ENCODE results near the gene CTRB2.

Gene CTRB2

DNA sequence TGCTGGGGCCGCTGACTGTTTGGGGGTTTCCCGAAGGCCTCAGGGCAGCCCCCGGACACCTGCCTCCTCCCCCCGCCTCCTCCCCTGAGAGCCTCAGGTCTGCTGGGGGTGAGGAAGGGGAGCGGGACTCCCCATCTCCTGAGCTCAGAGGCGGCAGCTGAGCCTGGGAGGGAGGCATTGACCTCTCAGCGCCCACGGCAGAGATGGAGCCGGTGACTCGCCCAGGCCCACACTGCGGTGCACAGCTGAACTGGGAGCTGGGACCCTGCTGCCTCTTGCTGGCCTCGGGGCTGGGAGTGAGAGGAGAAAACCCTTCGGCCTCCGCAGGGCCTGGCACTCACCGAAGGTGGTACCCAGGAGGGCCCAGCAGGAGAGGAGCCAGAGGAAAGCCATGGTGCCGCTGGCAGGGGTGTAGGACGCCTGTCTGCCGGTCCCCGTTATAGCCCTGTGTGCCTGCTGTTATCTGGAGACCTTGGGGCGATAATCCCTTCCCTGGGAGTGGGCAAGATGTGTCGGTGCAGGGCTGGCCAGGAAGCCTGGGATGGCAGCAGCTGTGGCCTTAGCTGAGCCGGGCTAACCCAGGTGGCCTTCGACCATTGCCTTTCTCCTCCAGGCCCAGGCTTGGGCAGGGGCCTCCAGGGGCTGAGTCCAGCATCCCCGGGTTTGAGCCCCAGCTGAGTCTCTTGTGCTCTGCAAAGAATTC, at the start of gene CTRB2:
Gene CTRB2, minus strand, starts transcription at position 413 of the 703 bp plus-strand sequence. Its CDS starts 20 bp downstream, at position 393.
- Mint-ChIP-seq H3K9me3 (no peaks in the 10 kb centered on the region), H3K27me3 (peaks cover 56% of the 10 kb centered on the region), H3K4me1 (peaks cover 8% of the 10 kb centered on the region), H3K36me3 (no peaks in the 10 kb centered on the region), H3K4me3 (no peak within 1 kb of the TSS), H3K27ac (no peak within 1 kb of the TSS)
- ATAC-seq = peak; percentile 55

DNA sequence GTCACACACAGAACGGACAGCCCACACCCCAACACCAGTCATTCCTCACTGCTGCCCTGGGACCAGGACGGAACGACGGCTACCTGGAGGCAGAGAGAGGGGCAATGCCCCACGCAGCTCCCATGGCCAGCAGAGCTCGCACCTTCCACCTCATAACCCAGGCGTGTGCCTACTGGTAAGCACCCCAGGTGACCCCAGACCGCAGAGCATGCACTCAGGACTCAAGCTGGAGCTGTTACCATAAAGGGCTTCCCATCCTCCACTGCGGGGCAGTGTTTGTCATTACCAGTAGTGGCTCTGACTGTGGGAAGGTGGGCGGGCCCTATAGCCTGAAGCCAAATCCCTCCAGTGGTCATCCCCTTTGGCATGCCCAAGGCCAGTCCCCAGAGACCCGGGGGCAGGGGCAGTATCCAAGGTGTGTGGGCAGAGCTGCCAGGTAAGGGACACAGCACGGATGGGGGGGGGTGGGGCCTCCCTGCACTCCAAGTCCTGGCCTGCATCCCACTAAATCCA, 49.2 kb upstream of the CTRB2 start:
- H3K36me3 Mint-ChIP-seq = no peaks in the 10 kb centered on the region
- no peak for ATAC-seq
- no peak overlapping the region for H3K27ac Mint-ChIP-seq
- peaks cover 88% of the 10 kb centered on the region for H3K27me3 Mint-ChIP-seq
- H3K9me3 Mint-ChIP-seq = no peaks in the 10 kb centered on the region
- H3K4me1 Mint-ChIP-seq = peaks cover 8% of the 10 kb centered on the region
- H3K4me3 Mint-ChIP-seq = no peak overlapping the region

DNA sequence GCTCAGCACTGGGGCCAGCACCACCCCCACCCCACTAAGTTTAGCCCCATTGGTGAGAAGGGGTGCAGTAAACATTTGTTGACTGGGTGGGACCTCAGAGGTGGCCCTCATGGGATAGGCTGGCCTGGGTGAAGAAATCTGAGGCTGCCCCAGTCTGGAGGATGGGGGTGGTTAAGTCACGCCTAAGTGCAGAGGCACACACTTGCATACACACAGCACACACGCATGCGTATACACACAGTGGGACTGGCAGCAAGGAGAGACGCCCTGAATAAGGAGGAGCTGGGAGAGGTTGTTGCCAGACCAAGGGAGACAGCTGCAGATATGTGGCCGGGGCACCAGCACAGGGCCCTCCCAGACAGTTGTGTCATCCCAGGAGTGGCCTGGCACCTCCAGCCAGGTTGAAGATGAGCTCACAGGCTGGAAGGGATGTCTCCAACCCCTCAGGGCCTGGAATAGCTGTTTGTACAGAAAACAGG, 47.4 kb upstream of the CTRB2 start:
- H3K9me3 Mint-ChIP-seq = no peaks in the 10 kb centered on the region
- H3K4me1 Mint-ChIP-seq = peaks cover 17% of the 10 kb centered on the region
- no peaks in the 10 kb centered on the region for H3K36me3 Mint-ChIP-seq
- no peak for ATAC-seq
- no peak overlapping the region for H3K4me3 Mint-ChIP-seq
- H3K27ac Mint-ChIP-seq = no peak overlapping the region
- peaks cover 95% of the 10 kb centered on the region for H3K27me3 Mint-ChIP-seq

DNA sequence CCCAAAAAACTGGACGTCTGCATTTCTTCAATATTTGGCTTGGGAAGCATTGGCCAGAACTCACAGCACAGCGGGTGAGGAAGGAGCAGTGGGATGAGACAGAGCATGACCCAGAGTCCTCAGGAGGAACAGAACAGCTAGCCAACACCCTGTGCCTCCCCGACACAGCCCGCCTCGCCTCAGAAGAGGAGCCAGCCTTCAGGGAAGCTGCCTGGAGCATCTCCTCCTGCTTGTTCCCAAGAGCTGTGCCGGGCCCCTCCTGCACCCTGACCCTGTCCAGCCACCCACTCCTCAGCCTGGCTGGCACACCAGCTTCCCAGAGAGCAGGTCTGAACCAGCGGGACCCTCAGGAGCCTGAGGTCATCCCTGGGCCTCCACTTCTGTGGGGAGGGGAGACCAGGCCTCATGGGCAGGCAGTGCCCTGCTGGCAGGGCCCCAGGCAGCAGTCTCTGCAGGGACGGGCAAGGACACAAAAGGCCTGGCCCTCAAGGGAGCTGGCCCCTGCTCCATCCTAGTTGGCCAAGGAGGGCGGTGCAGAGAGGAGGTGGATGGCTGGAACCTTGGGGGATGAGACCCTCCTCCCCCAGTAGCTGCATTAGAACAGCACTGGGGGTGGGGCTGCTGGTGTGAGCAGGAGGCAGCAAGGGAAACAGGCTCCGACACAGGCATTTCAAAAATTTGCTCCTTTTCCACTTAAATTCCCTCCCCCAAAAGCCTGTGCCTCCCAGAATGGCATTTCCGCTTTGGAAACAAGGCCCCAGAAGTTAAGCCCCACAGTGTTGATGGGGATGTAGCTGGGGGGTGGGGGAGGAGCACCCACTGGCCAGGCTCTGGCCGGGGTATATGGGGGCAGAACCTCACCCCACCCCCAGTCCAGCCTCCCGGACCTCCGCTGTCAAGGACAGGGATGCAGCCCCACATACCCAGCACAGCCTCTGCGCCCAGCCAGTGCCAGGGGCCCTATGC, 46.3 kb upstream of the CTRB2 start:
- no peak overlapping the region for H3K4me3 Mint-ChIP-seq
- peaks cover 95% of the 10 kb centered on the region for H3K27me3 Mint-ChIP-seq
- H3K27ac Mint-ChIP-seq = no peak overlapping the region
- no peak for ATAC-seq
- no peaks in the 10 kb centered on the region for H3K9me3 Mint-ChIP-seq
- peaks cover 23% of the 10 kb centered on the region for H3K4me1 Mint-ChIP-seq
- no peaks in the 10 kb centered on the region for H3K36me3 Mint-ChIP-seq

DNA sequence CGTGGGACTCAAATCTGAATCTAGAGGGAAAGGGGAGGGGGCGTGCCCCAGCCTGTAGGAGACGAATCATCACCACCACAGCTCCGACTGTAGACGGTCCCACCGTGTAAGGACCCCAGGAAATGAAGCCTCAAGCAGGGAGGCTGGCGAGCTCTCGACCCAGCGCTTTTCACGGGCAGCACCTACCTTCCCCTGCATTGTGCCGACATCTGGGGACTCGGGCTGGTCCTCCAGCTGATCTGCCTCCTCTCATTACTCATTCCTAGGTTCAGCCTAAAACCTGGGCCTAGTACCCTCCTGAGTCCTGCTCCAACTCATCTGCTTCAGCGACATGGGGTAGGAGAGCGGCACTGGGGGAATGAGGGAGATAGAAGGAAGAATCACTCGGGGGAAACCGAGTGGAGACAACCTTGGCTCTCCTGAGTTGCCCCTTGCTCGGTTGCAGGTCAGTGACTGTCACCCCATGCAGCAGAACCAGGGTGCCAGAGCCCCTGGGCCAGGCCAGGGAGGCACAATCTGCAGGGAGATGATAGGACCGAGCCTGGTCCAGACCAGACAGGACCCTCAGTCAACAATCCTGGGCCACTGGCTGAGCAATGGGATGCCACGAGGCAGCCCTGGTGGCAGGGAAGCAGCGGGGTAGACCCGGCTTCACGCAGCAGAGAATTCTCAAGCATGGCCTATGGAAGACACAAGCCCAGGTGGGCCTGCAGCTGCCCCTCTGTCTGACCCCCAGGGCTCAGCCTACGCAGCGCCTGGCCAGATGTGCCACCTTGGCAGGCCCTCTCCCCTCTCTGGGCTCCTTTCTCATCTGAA, 45.3 kb upstream of the CTRB2 start:
- H3K4me3 Mint-ChIP-seq = peak overlapping the region; percentile 76
- peaks cover 95% of the 10 kb centered on the region for H3K27me3 Mint-ChIP-seq
- H3K4me1 Mint-ChIP-seq = peaks cover 23% of the 10 kb centered on the region
- no peaks in the 10 kb centered on the region for H3K36me3 Mint-ChIP-seq
- no peak overlapping the region for H3K27ac Mint-ChIP-seq
- ATAC-seq = no peak
- no peaks in the 10 kb centered on the region for H3K9me3 Mint-ChIP-seq

DNA sequence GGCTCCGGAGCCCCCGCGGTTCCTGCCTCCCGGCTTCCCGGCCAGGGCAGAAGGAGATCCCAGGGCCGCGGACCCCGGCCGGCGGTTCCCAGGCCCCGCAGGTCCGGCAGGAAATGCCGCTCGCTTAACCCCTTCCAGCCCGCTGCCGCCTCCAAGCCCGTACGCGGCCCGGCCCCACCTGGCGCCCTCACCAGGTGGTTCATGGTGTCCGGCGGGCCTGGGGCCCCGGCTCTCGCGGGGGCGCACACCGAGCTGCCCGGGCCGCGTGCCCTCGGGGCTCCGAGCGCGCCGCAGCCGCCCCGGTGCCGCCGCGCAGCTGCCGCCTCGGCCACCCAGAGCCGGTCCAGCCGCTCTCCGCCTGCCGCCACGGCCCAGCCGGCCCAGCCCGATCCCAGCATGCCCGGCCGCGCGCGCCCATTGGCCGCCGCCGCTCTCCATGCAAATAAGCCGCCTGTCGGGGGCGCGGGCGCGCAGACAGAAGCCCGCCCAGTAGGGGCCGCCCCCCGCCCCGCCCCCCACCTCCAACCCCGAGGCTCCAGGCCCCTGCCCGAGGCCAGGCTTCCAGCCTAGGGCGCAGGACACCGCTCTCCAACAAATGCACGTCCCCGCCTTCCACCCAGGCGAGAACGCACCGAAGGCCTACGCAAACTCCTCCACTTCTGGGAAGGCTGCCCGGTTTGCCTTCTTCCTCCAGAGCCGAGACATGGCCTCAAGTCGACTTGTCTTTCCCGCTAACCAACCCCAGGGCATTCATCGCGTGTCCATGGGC, 44.5 kb upstream of the CTRB2 start, which contains the start of gene BCAR1:
Gene BCAR1, minus strand, starts transcription at position 345 of the 769 bp plus-strand sequence. Its CDS starts 142 bp downstream, at position 203.
- Mint-ChIP-seq H3K9me3 (no peaks in the 10 kb centered on the region), H3K27ac (no peak within 1 kb of the TSS), H3K4me1 (peaks cover 23% of the 10 kb centered on the region), H3K36me3 (no peaks in the 10 kb centered on the region), H3K4me3 (peak within 1 kb of the TSS; percentile 76), H3K27me3 (peaks cover 95% of the 10 kb centered on the region)
- ATAC-seq = peak; percentile 5

DNA sequence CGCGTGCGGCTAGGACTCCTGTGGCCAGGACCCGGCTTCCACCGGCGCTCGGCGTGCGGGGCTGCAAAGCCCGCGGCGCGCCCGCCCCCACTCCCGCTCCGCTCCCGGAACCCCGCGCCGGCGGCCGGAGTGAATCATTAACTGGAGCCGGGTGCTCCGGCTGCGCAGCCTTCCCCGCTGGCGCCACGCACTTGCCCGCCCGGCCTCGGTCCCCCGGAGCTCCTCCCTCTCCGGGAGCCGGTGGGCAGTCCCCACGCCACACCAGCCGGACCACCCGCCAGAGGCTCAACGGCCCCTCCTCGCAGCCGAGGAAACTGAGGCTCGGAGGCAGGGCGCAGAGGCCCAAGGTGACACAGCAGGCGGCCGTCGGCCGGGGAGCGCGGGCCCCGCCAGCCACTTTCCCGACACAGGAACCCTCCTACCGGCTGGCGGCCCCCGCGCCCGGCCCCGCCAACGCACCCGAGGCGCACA, 43.9 kb upstream of the CTRB2 start:
- Mint-ChIP-seq H3K4me3 (no peak overlapping the region), H3K36me3 (no peaks in the 10 kb centered on the region), H3K9me3 (no peaks in the 10 kb centered on the region), H3K4me1 (peaks cover 23% of the 10 kb centered on the region), H3K27me3 (peaks cover 96% of the 10 kb centered on the region), H3K27ac (no peak overlapping the region)
- ATAC-seq = no peak

DNA sequence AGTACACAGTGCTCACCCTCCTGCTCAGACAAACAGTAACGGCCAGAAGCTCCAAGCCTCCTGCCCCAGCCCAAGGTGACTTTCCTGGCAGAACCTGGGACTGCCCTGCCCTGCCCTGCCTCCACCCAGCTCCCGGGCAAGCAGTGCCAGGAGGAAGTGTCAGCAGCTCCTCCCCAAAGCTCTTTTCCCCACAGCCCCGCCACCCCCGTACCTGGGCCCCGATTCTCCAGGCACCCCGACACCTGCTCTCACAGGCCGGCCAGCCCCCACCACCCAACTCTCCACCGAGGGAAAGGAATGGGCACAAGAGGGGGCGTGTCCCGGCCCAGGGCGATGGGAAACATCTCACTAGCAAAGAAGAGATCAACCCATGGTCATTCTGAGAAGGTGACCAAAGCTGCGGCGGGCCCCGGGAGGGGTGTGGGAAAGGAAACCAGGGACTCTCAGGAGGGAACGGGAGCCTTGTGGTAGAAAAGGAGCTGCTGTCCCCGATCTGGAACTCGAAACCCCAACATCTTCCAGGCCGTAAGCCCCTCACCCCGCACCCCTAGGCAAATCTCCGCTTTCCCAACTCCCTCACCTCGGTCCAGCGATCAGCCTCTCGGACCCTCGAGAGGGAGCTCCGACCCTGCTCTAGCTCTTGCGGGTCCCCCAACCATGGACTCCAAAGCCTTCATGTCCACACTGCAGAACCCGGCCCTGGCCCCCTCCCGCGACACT, 43.3 kb upstream of the CTRB2 start:
- no peak for ATAC-seq
- Mint-ChIP-seq H3K36me3 (no peaks in the 10 kb centered on the region), H3K4me1 (peaks cover 23% of the 10 kb centered on the region), H3K4me3 (peak overlapping the region; percentile 32), H3K9me3 (no peaks in the 10 kb centered on the region), H3K27ac (no peak overlapping the region), H3K27me3 (peaks cover 96% of the 10 kb centered on the region)

DNA sequence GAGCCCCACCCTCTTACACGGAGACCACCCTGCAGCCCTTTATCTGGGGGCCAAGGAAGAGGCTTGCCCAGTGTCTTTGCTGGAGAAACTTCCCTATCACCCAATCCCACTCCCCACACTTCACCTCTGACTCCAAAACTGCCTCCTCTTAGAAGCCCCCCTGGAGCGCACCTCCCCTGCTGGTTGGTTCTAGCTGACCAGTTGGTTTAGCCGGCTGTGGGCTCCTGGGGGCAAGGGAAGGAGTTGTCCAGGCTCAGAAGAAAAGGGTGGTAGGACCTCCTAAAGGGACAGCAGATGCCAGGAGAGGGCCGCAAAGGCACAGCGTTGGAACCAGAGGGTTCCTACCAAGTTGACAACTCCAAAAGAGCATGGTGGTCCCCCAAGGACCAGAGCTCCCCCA, 42.5 kb upstream of the CTRB2 start:
- no peak for ATAC-seq
- Mint-ChIP-seq H3K9me3 (no peaks in the 10 kb centered on the region), H3K27ac (no peak overlapping the region), H3K36me3 (no peaks in the 10 kb centered on the region), H3K27me3 (peaks cover 96% of the 10 kb centered on the region), H3K4me3 (no peak overlapping the region), H3K4me1 (peaks cover 30% of the 10 kb centered on the region)

DNA sequence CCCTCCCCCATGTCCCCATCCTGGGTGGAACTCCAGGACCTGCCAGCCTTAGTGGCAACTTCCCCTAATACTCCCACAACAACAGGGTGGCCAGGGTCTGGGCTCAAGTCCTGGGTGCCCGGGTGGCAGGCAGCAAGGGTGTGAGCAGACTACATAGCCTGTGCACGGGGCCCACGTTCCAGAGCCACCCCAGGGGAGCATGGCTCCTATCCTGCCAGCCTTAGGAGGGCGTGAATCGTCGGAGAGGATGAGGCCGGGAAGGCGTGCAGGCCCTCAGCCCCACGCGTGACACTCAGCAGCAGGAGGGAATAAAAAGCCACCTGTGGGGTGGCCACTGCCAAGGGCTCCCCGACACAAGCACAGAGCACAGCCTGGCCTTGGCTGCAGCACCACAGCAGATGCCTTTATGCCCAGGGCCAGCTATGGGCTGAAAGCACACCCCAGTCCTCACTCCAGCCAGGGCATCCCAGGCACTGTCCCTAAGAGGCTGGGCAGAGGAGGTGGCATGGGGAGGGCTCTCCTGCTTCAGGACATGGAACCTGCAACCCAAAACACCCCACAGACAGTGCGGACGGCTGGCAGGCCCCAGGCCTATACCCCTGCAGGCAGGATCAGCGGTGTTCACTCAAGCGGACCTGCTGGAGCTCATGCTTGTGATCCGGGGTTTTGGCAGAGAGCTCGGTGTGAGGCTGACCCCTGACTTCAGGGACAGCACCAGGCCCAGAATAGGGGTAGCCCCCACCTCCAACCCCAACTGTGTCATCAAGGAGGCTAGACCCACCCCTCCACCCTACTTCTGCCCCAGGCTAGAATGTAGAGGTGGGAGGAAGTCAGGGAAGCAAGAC, 41.8 kb upstream of the CTRB2 start:
- no peak overlapping the region for H3K27ac Mint-ChIP-seq
- no peak overlapping the region for H3K4me3 Mint-ChIP-seq
- no peaks in the 10 kb centered on the region for H3K9me3 Mint-ChIP-seq
- no peaks in the 10 kb centered on the region for H3K36me3 Mint-ChIP-seq
- peaks cover 37% of the 10 kb centered on the region for H3K4me1 Mint-ChIP-seq
- peaks cover 96% of the 10 kb centered on the region for H3K27me3 Mint-ChIP-seq
- no peak for ATAC-seq

DNA sequence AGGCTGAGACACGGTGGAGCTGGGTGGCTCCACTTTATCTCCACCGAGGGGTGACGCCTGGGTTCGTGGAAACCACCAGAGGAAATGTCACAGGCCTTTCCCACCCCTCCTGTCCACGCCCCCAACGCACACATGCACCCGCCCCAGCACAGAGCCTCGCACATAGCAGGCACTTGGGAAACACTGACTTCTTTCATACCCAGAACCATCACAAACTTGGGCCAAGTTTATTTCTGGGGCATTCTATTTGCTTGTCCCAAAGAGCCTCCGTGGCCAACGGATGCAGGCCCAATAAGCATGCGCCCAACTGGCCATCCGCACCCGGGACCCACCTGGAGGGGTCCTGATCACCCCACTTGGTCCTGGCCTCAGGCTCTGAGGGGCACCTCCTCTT, 41.2 kb upstream of the CTRB2 start:
- no peaks in the 10 kb centered on the region for H3K9me3 Mint-ChIP-seq
- H3K4me3 Mint-ChIP-seq = no peak overlapping the region
- H3K4me1 Mint-ChIP-seq = peaks cover 39% of the 10 kb centered on the region
- no peak for ATAC-seq
- no peak overlapping the region for H3K27ac Mint-ChIP-seq
- H3K36me3 Mint-ChIP-seq = no peaks in the 10 kb centered on the region
- peaks cover 96% of the 10 kb centered on the region for H3K27me3 Mint-ChIP-seq

DNA sequence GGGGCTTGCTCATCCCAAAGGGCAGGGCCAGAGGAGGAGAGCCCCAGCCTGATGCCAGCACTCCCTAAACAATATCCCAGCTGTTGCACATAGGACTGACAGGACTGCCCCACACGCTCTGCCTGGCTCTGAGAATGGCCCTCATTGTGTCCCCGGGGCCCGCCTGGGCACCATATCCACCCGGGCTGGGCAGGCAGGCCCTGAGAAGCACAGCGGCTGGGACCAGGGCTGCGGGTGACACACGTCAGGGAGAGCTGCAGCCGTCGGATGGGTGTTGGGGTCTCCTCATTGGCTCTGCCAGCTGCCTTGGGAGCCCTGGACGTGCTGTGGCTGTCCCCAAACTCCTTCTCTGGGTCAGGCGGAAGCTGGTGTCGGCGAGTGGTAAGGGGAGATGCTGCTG, 40.3 kb upstream of the CTRB2 start:
- H3K4me3 Mint-ChIP-seq = no peak overlapping the region
- H3K27me3 Mint-ChIP-seq = peaks cover 96% of the 10 kb centered on the region
- no peaks in the 10 kb centered on the region for H3K9me3 Mint-ChIP-seq
- peaks cover 38% of the 10 kb centered on the region for H3K4me1 Mint-ChIP-seq
- no peaks in the 10 kb centered on the region for H3K36me3 Mint-ChIP-seq
- no peak overlapping the region for H3K27ac Mint-ChIP-seq
- ATAC-seq = no peak
